B cell (primary cell): ENCODE data around the gene CEP89.

Source experiments
- CTCF ChIP-seq: fragments of 200-600 bp; IDR thresholded peaks from one replicate; pipeline ENCODE4 v1.8.0; 2022; ENCODE audit warnings: antibody characterized with exemption, mild to moderate bottlenecking
- EZH2 ChIP-seq: IDR thresholded peaks from 2 replicates; pipeline ENCODE4 v1.6.1; 2012; ENCODE audit warnings: borderline replicate concordance, low read depth, mild to moderate bottlenecking, moderate library complexity, low read length; ENCODE audit not compliant: insufficient read depth, poor library complexity, severe bottlenecking

DNA sequence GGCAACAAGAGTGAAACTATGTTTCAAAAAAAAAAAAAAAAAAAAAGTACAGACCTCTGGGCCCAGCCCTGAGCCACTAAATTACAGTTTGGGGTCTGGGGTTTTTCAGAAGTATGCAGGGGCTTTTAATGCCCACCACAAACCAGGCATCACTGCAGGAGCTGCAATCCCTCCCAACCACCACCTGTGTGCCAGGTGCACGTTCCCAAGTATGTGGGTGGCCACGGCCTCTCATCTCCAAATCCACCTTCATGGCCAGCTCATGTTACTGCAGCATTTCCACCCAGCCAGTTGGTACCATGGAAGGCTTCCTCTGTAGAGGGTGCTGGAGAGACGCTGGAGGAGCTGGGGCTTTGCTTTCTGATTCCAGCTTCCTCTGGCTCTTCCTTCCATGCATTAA, 26.5 kb downstream of the CEP89 start:
- no peak for TF ChIP-seq CTCF
- TF ChIP-seq EZH2 = no peak
